NCI-H524 (cell line): ENCODE results near the gene FBXW5.

ENCODE experiments used
- DNase-seq, 2 experiments: peaks; one replicate each; lab custom pipeline; 2025; lab: John Stamatoyannopoulos, UW

FBXW5 gene

GRCh38 chr9:136944519-136945332 is at the start of gene FBXW5, which contains the start of gene C8G:
TSS of gene FBXW5 (minus strand) at chr9:136944738. CDS start at chr9:136944083, 655 bp downstream.
TSS of gene C8G (plus strand) at chr9:136945243. CDS start at chr9:136945321, 78 bp downstream.
- peak; percentile 92 to 95 for DNase-seq

GRCh38 chr9:136992819-136993369 is 48.4 kb upstream of the FBXW5 start:
- no peak for DNase-seq

- peak; percentile 54 to 85 for DNase-seq
Observed at GRCh38 chr9:136991993-136992818, 47.7 kb upstream of the FBXW5 start, which contains the start of gene PAXX. TSS of gene PAXX (plus strand) at chr9:136992422. CDS start at chr9:136992444, 22 bp downstream.

GRCh38 chr9:136990242-136990911 is 45.8 kb upstream of the FBXW5 start:
- DNase-seq = no peak

GRCh38 chr9:136988872-136989271 is 44.3 kb upstream of the FBXW5 start:
- DNase-seq = no peak

GRCh38 chr9:136985853-136986252 is 41.3 kb upstream of the FBXW5 start:
- DNase-seq = no peak

- no peak for DNase-seq
Observed at GRCh38 chr9:136985027-136985602, 40.6 kb upstream of the FBXW5 start.

GRCh38 chr9:136984464-136985026 is 40.0 kb upstream of the FBXW5 start:
- DNase-seq = no peak

GRCh38 chr9:136983656-136984314 is 39.2 kb upstream of the FBXW5 start:
- no peak for DNase-seq

GRCh38 chr9:136983167-136983566 is 38.6 kb upstream of the FBXW5 start:
- DNase-seq = no peak

- no peak for DNase-seq
Observed at GRCh38 chr9:136982232-136983051, 37.9 kb upstream of the FBXW5 start, which contains the start of gene LCNL1. TSS of gene LCNL1 (plus strand) at chr9:136982993. CDS start at chr9:136983587, 594 bp downstream.

- no peak for DNase-seq
Observed at GRCh38 chr9:136981588-136982231, 37.2 kb upstream of the FBXW5 start.

GRCh38 chr9:136980669-136981478 is 36.3 kb upstream of the FBXW5 start:
- DNase-seq = no peak

- DNase-seq = no peak
Observed at GRCh38 chr9:136979769-136980587, 35.4 kb upstream of the FBXW5 start.

- DNase-seq = no peak
Observed at GRCh38 chr9:136978865-136979544, 34.5 kb upstream of the FBXW5 start.

GRCh38 chr9:136978073-136978864 is 33.7 kb upstream of the FBXW5 start:
- peak in 1 of 2 experiments; percentile 35 for DNase-seq
